HG02973 (cell line): ENCODE measurements around the gene INTS4.
A peak's percentile ranks its signal among the peaks of the same experiment; 100 is the strongest.
"Not testable (repeated sequence)": the region's sequence is repeated elsewhere in the genome, so short reads cannot be mapped to it uniquely, and the experiment has no call there.

Experiments
- ATAC-seq: cut with Tn5 transposase; IDR thresholded peaks from one replicate; pipeline ENCODE4 v1.9.1; 2021; ENCODE audit warnings: moderate library complexity; ENCODE audit not compliant: unreplicated experiment

Gene INTS4, protein sequence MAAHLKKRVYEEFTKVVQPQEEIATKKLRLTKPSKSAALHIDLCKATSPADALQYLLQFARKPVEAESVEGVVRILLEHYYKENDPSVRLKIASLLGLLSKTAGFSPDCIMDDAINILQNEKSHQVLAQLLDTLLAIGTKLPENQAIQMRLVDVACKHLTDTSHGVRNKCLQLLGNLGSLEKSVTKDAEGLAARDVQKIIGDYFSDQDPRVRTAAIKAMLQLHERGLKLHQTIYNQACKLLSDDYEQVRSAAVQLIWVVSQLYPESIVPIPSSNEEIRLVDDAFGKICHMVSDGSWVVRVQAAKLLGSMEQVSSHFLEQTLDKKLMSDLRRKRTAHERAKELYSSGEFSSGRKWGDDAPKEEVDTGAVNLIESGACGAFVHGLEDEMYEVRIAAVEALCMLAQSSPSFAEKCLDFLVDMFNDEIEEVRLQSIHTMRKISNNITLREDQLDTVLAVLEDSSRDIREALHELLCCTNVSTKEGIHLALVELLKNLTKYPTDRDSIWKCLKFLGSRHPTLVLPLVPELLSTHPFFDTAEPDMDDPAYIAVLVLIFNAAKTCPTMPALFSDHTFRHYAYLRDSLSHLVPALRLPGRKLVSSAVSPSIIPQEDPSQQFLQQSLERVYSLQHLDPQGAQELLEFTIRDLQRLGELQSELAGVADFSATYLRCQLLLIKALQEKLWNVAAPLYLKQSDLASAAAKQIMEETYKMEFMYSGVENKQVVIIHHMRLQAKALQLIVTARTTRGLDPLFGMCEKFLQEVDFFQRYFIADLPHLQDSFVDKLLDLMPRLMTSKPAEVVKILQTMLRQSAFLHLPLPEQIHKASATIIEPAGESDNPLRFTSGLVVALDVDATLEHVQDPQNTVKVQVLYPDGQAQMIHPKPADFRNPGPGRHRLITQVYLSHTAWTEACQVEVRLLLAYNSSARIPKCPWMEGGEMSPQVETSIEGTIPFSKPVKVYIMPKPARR

GRCh38 chr11:77994434-77995362 lies at the start of gene INTS4:
TSS of gene INTS4 (minus strand) at chr11:77994668. CDS start at chr11:77994643, 25 bp downstream.
- ATAC-seq = peak; percentile 97

DNA sequence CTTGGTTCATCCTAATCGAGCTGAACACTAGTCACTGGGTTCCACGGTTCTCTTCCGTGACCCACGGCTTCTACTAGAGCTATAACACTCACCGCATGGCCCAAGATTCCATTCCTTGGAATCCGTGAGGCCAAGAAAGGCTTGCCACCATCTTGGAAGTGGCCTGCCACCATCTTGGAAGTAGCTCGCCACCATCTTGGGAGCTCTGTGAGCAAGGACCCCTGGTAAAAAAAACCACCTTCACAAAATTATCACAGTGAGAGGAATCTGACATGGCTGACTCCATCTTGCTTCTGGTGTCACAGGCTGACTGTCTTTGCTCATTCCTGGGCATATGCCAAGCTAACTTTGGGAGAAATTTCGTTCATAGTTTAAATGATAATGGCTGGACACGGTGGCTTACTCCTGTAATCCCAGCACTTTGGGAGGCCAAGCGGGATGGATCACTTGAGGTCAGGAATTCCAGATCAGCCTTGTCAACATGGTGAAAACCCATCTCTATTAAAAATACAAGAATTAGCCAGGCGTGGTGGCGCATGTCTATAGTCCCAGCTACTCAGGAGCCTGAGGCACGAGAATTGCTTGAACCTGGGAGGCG lies 47.5 kb upstream of the INTS4 start:
- no peak for ATAC-seq

DNA sequence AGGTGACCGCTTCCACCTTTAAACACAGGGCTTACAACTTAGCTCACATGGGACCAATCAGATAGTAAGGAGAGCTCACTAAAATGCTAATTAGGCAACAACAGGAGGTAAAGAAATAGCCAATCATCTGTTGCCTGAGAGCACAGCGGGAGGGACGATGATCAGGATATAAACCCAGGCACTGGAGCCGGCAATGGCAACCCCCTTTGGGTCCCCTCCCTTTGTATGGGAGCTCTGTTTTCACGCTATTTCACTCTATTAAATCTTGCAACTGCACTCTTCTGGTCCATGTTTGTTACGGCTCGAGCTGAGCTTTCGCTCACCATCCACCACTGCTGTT lies 46.9 kb upstream of the INTS4 start:
- ATAC-seq = not testable (repeated sequence)

DNA sequence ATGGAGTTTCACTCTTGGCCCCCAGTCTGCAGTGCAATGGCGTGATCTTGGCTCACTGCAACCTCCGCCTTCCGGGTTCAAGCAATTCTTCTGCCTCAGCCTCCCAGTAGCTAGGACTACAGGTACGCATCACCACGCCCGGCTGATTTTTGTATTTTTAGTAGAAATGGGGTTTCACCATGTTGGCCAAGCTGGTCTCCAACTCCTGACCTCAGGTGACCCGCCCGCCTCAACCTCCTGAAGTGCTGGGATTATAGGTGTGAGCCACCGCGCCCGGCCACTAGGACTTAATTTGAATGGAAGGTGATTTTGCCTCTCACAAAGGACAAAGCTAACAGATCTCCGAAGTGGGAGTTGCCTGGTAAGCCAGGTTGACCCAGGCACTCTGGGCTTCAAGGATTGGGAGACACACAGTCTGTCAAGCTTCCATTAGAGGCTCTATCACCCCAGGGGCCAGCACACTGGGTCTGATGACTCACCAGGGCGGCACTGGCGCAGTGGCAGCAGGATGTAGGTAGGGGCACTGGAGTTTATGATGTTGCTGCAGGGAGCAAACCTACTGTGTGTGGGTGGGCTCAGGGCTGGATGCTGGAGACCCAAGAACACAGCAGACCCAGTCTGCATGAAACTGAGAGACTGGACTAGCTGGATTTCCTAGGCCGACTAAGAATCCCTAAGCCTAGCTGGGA lies 46.4 kb upstream of the INTS4 start:
- ATAC-seq = no peak

DNA sequence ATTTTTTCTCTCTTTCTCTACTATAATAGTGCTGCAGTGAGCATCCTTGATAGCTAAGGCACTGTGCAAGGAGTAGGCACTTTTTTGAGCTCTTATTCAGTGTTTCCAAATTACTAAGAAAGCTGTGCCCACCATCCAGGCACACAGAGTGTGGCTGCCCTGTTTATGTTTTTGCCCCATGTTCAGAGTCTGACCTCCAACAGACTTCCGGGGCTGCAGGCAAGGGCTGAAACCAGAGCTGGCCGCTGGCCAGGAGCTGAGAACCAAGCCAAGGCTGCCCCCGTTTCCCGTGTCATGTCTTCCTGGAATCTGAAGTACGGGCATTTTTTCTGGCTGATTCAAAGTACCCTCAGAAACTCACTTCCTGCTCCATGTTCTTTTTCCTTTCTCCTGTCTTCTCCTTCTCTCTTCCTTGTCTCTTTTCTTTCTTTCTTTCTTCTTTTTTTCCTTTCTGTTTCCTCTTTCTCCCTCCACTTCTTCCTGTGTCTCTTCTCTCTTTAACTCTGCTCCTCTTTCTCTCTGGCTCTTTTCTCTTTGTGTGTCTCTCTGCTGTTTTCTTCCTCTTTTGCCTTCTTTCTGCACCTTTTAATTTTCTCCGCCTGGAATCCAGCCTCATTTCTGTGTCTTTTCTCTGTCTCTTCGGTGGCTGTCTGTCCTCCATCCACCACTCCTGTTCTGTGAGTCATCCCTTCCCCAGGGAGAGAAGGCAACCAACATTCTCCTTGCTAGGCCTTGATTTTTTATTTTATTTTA lies 45.6 kb upstream of the INTS4 start:
- no peak for ATAC-seq

- no peak for ATAC-seq
Observed at GRCh38 chr11:78039391-78039918, 45.0 kb upstream of the INTS4 start.

DNA sequence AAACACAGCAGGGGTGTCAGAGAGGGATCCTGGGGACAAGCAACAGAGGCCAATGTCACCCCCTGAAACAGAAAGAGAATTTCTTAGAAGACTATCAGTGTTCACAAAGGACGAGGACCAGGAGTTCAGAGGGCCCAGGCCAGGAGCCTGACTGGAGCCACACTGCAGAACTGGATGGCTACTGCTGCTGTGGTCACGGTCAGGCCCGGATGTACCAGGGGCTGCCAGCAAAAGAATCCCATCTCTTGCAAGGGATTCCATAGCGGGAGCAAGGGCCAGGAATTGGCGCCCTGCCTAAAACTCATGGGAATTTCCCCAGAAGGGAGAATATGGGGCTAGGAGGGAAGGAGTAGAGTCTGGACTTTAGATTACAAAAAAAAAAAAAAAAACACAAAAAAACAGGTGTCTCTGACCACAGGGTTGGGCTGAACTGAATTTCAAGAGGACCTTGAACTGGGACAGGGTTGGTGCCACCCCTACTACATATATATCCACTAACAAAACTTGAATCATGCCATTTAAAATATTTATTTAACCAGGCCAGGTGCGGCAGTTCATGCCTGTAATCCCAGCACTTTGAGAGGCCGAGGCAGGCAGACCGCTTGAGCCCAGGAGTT lies 44.3 kb upstream of the INTS4 start:
- no peak for ATAC-seq

DNA sequence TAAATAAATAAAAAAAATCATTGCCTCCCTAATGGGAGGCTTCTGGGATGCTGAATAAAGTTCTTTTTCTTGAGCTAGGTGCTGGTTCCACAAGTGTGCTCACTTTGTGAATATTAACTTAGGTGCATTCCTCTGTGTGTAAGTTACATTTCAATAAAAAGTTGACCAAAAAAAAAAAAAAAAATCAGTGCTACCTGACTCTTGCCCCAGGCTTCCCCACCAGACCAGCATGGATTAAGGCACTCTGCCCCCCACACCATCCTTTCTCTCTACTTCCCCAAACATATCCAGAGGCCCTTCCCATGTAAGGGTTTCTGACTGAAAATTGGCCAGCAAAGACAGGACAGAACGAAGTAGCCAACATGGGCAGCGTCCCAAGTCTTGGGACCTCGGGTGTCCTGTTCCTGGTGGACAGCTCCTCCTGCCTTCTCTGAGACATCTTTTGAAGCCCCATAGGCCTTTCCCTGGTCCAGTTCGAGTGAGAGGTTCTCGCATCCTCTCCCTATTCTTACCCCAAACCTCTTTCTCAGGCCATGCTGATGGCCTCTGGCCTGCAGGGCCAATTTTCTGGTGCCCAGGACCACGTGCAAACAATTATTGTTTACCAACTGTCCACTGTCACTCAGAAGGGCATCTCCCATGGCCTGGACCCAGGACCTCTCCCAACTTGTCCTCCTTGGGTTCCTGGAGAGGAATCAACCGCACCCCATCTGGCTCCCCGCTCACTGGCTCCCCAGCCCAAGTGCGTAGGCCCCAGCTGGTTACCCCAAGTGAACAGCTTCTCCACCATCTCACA lies 43.6 kb upstream of the INTS4 start:
- ATAC-seq = no peak

DNA sequence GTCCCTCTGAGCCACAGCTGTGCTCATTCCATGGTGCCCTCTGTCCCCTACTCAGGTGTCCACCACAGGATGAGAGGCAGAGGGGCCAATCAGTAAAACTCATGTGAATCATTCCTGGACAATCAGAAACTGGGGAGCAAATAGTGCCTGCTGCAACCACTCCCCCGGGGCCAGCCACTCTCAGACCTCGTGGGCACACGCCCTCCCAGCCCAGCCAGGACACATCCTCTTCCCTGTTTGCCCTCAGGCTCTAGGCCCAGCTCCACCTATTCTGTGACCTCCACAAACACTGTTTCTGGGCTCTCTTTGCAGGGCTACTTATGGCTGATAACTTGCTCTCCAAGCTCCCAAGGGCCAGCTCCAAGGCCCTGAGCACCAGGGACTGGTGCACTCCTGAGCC lies 42.6 kb upstream of the INTS4 start:
- ATAC-seq = no peak

GRCh38 chr11:78036313-78036712 lies 41.8 kb upstream of the INTS4 start:
- no peak for ATAC-seq

DNA sequence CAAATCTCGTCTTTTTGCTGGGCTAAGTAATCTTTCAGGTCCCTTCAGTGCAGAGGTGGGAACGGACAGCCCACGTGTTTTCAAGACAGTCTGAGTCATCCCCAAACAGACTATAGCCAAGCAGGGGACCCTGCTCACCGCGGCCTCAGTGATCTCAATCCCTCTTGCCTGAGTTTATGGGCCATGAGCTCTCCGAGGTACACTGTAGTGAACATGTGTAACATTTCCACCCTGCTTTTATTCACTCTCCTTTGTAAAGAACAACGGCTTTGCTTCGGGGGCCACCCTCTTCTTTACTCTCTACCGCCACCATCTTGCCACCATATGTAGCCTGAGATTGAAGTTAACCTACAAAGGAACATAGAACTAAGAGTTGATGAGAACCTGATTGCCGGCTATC lies 40.2 kb upstream of the INTS4 start:
- ATAC-seq = no peak

DNA sequence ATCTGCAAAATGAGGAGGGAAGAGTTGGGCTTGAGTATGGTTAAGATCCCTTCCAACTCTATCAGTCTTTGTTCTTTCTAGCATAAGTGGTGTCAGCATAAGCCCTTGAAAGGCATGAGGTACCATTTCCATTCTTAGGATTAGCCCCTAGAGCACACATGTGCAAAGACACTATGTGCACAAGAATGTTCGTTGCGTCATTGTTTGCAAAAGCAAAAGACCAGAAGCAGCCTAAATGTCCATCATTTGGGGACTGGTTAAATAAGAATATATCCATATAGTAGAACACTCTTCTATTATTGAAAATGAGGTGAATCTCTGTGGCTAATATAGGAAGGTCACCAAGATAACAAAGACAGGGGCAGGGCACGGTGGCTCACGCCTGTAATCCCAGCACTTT lies 38.6 kb upstream of the INTS4 start:
- ATAC-seq = no peak

- no peak for ATAC-seq
Observed at GRCh38 chr11:78032090-78032489, 37.6 kb upstream of the INTS4 start.

DNA sequence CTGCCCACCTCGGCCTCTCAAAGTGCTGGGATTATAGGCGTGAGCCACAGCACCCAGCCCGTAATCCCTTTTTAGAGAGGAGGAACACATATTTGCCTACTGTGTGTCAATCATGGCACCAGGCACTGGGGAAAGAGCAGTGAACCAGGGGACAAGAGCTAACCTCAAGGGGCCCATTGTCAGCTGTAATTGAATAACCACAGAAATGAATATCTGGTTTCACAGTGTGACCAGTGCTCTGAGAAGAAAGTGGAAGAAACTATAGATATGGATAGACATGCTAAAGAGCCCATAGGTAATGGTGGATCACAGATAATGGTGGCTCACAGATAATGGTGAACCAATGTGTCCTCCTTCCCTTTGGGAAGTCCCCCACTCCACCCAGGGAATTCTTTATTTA lies 37.2 kb upstream of the INTS4 start:
- no peak for ATAC-seq

GRCh38 chr11:78030429-78031325 lies 36.2 kb upstream of the INTS4 start:
- no peak for ATAC-seq

DNA sequence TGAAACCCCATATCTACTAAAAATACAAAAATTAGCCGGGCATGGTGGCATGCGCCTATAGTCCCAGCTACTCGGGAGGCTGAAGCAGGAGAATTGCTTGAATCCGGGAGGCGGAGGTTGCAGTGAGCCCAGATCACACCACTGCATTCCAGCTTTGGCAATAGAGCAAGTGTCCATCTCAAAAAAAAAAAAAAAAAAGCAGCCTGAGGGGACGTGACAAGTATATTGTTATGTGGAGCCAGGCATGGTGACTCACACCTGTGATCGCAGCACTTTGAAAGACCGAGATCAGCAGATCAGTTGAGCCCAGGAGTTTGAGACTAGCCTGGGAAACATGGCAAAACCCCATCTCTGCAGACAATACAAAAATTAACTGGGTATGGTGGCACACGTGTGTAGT lies 34.0 kb upstream of the INTS4 start:
- ATAC-seq = not testable (repeated sequence)

GRCh38 chr11:78027759-78028158 lies 33.3 kb upstream of the INTS4 start:
- ATAC-seq = no peak
